Stimulated activated CD8-positive, alpha-beta memory T cell treated with anti-CD3 and anti-CD28 coated beads, Interleukin-7, amount 100 ng/mL, for 1 hour (primary cell): ENCODE measurements around the gene SLX4.
A peak's percentile ranks its signal among the peaks of the same experiment; 100 is the strongest.
"Not testable (repeated sequence)": the region's sequence is repeated elsewhere in the genome, so short reads cannot be mapped to it uniquely, and the experiment has no call there.

ENCODE experiments used
- DNase-seq, 2 donors: peaks; one replicate each; pipeline ENCODE4 v3.0.0-alpha.2; 2020; ENCODE audit warnings: low read depth in 2 of 2

The SLX4 gene

GRCh38 chr16:3611146-3611975, at the start of gene SLX4:
Gene SLX4, minus strand, starts transcription at chr16:3611606. Its CDS starts 2,642 bp downstream, at chr16:3608964.
- peak; percentile 79 to 81 for DNase-seq

GRCh38 chr16:3659251-3659650, 47.8 kb upstream of the SLX4 start:
- no peak for DNase-seq

GRCh38 chr16:3656491-3657468, 45.4 kb upstream of the SLX4 start:
- no peak for DNase-seq

GRCh38 chr16:3656160-3656490, 44.7 kb upstream of the SLX4 start:
- DNase-seq: not testable (repeated sequence)

GRCh38 chr16:3655396-3656159, 44.2 kb upstream of the SLX4 start:
- no peak for DNase-seq

GRCh38 chr16:3655030-3655395, 43.6 kb upstream of the SLX4 start:
- no peak for DNase-seq

- DNase-seq: peak in 1 of 2 donors; percentile 18
Measured at GRCh38 chr16:3654249-3654991, 43.0 kb upstream of the SLX4 start, which contains the start of gene DNASE1. Gene DNASE1, plus strand, starts transcription at chr16:3654691. Its CDS starts 683 bp downstream, at chr16:3655374.

GRCh38 chr16:3652373-3653195, 41.2 kb upstream of the SLX4 start:
- DNase-seq: no peak

- DNase-seq: no peak
Measured at GRCh38 chr16:3651461-3652372, 40.3 kb upstream of the SLX4 start.

GRCh38 chr16:3650631-3651265, 39.3 kb upstream of the SLX4 start:
- DNase-seq: no peak

GRCh38 chr16:3646348-3646920, 35.0 kb upstream of the SLX4 start:
- DNase-seq: no peak

GRCh38 chr16:3645504-3646347, 34.3 kb upstream of the SLX4 start:
- no peak for DNase-seq

- no peak for DNase-seq
Measured at GRCh38 chr16:3645108-3645503, 33.7 kb upstream of the SLX4 start.

GRCh38 chr16:3643095-3643730, 31.8 kb upstream of the SLX4 start:
- DNase-seq: no peak

- DNase-seq: no peak
Measured at GRCh38 chr16:3642397-3643094, 31.1 kb upstream of the SLX4 start.

GRCh38 chr16:3641801-3642396, 30.5 kb upstream of the SLX4 start:
- DNase-seq: no peak
